ENCODE measurements around the gene XK. TPM values are rescaled to one million over a fixed set of nuclear protein-coding genes. Genes with fewer than 3 reads are reported as not detected.

Gene XK
- total and polyA plus RNA-seq, 7 donors: 8.1 to 27.0 (median 14.1) TPM

- intact Hi-C loops (cut with DNase I): no loop called here
- Histone ChIP-seq H3K27ac (no peak overlapping the region), H3K4me3 (no peak overlapping the region), H3K9me3 (no peaks in the 10 kb centered on the region), H3K4me1 (no peaks in the 10 kb centered on the region), H3K36me3 (no peaks in the 10 kb centered on the region), H3K27me3 (no peaks in the 10 kb centered on the region)
- 94 to 98% methylated on average over 2 of the region's 2 CpGs for WGBS, 2 donors
- no peak for TF ChIP-seq POLR2AphosphoS5 (IDR thresholded peaks at IDR 0.05)
- TF ChIP-seq CTCF (IDR thresholded peaks at IDR 0.05): no peak
- no peak for TF ChIP-seq EP300 (IDR thresholded peaks at IDR 0.05)
- TF ChIP-seq POLR2A (IDR thresholded peaks at IDR 0.05): no peak
- no peak for DNase-seq
Observed at GRCh38 chrX:37752281-37752680, 66.7 kb downstream of the XK start.

GRCh38 chrX:37752936-37753335, 67.3 kb downstream of the XK start:
- intact Hi-C loops (cut with DNase I): no loop called here
- no peak for TF ChIP-seq POLR2A (IDR thresholded peaks at IDR 0.05)
- no peak for TF ChIP-seq POLR2AphosphoS5 (IDR thresholded peaks at IDR 0.05)
- TF ChIP-seq CTCF (IDR thresholded peaks at IDR 0.05): no peak
- TF ChIP-seq EP300 (IDR thresholded peaks at IDR 0.05): no peak
- Histone ChIP-seq H3K36me3 (no peaks in the 10 kb centered on the region), H3K9me3 (no peaks in the 10 kb centered on the region), H3K4me3 (no peak overlapping the region), H3K4me1 (no peaks in the 10 kb centered on the region), H3K27me3 (no peaks in the 10 kb centered on the region), H3K27ac (no peak overlapping the region)
- DNase-seq: no peak

GRCh38 chrX:37753384-37753783, 67.8 kb downstream of the XK start:
- no peaks in the 10 kb centered on the region for H3K36me3 ChIP-seq
- TF ChIP-seq POLR2A (IDR thresholded peaks at IDR 0.05) (no peak), CTCF (IDR thresholded peaks at IDR 0.05) (no peak), EP300 (IDR thresholded peaks at IDR 0.05) (no peak), POLR2AphosphoS5 (IDR thresholded peaks at IDR 0.05) (no peak)
- H3K4me1 ChIP-seq: no peaks in the 10 kb centered on the region
- 63 to 93% methylated on average over 2 of the region's 2 CpGs for whole genome bisulfite sequencing, 2 donors
- H3K27ac ChIP-seq: no peak overlapping the region
- no peaks in the 10 kb centered on the region for H3K9me3 ChIP-seq
- intact Hi-C loops (cut with DNase I): no loop called here
- DNase-seq: no peak
- no peak overlapping the region for H3K4me3 ChIP-seq
- no peaks in the 10 kb centered on the region for H3K27me3 ChIP-seq

GRCh38 chrX:37754516-37754915, 68.9 kb downstream of the XK start:
- TF ChIP-seq POLR2AphosphoS5 (IDR thresholded peaks at IDR 0.05): no peak
- no peak for TF ChIP-seq CTCF (IDR thresholded peaks at IDR 0.05)
- no peak for TF ChIP-seq POLR2A (IDR thresholded peaks at IDR 0.05)
- H3K4me3 ChIP-seq: no peak overlapping the region
- H3K27ac ChIP-seq: no peak overlapping the region
- H3K27me3 ChIP-seq: no peaks in the 10 kb centered on the region
- no peaks in the 10 kb centered on the region for H3K36me3 ChIP-seq
- intact Hi-C loops (cut with DNase I): no loop called here
- no peaks in the 10 kb centered on the region for H3K9me3 ChIP-seq
- H3K4me1 ChIP-seq: no peaks in the 10 kb centered on the region
- DNase-seq: no peak
- WGBS, 2 donors: 100% methylated on average over 2 of the region's 2 CpGs

GRCh38 chrX:37755025-37755424, 69.4 kb downstream of the XK start:
- H3K27ac ChIP-seq: no peak overlapping the region
- TF ChIP-seq POLR2AphosphoS5 (IDR thresholded peaks at IDR 0.05) (no peak), EP300 (IDR thresholded peaks at IDR 0.05) (no peak), CTCF (IDR thresholded peaks at IDR 0.05) (no peak), POLR2A (IDR thresholded peaks at IDR 0.05) (no peak)
- no peaks in the 10 kb centered on the region for H3K4me1 ChIP-seq
- H3K27me3 ChIP-seq: no peaks in the 10 kb centered on the region
- H3K4me3 ChIP-seq: no peak overlapping the region
- intact Hi-C loops (cut with DNase I): no loop called here
- H3K36me3 ChIP-seq: no peaks in the 10 kb centered on the region
- no peaks in the 10 kb centered on the region for H3K9me3 ChIP-seq
- DNase-seq: no peak
